Left renal pelvis (tissue), 4 donors: ENCODE measurements around the gene R3HDM2. TPM values are rescaled to one million over a fixed set of nuclear protein-coding genes. Genes with fewer than 3 reads are reported as not detected.

Experiments
- DNase-seq, 4 donors: peaks; one replicate each; pipeline ENCODE4 v3.0.0-alpha.2; 2013; ENCODE audit warnings: low read depth in 4 of 4, low spot score in 3 of 4
- polyA plus RNA-seq, 4 donors: library from polyadenylated mRNA; unstranded; fragments of 120-200 nt; gene quantifications; one replicate each; pipeline ENCODE4 v1.2.1, GENCODE V29; 2013; ENCODE audit not compliant: insufficient read length in 4 of 4

Gene R3HDM2
- polyA plus RNA-seq, 4 donors = 65.5 to 99.8 (median 76.4) TPM

GRCh38 chr12:57235017-57235727 lies 195.7 kb downstream of the R3HDM2 start:
- DNase-seq = no peak

- DNase-seq = no peak
Measured at GRCh38 chr12:57234571-57235016, 196.2 kb downstream of the R3HDM2 start.

GRCh38 chr12:57234233-57234570 lies 196.6 kb downstream of the R3HDM2 start:
- DNase-seq = no peak

- no peak for DNase-seq
Measured at GRCh38 chr12:57233357-57234232, 197.2 kb downstream of the R3HDM2 start.

- no peak for DNase-seq
Measured at GRCh38 chr12:57232156-57232756, 198.6 kb downstream of the R3HDM2 start.

GRCh38 chr12:57231276-57232021 lies 199.4 kb downstream of the R3HDM2 start:
- no peak for DNase-seq

- DNase-seq = no peak
Measured at GRCh38 chr12:57230381-57231155, 200.3 kb downstream of the R3HDM2 start.

GRCh38 chr12:57229634-57230380 lies 201.0 kb downstream of the R3HDM2 start, which contains the start of gene SHMT2:
SHMT2 (plus strand) TSS chr12:57229711; CDS start chr12:57229779, 68 bp downstream.
- DNase-seq = peak; percentile 85 to 90 (median 89)

- no peak for DNase-seq
Measured at GRCh38 chr12:57229046-57229633, 201.7 kb downstream of the R3HDM2 start.

- DNase-seq = no peak
Measured at GRCh38 chr12:57227315-57228115, 203.3 kb downstream of the R3HDM2 start.

GRCh38 chr12:57226588-57227314 lies 204.1 kb downstream of the R3HDM2 start:
- DNase-seq = no peak

GRCh38 chr12:57225680-57226210 lies 205.1 kb downstream of the R3HDM2 start:
- DNase-seq = no peak

GRCh38 chr12:57224973-57225679 lies 205.7 kb downstream of the R3HDM2 start:
- DNase-seq = no peak

- DNase-seq = no peak
Measured at GRCh38 chr12:57224278-57224972, 206.4 kb downstream of the R3HDM2 start.

- DNase-seq = no peak
Measured at GRCh38 chr12:57223191-57224165, 207.4 kb downstream of the R3HDM2 start.
